ENCODE data around the gene FAM170B.

Gene FAM170B

DNA sequence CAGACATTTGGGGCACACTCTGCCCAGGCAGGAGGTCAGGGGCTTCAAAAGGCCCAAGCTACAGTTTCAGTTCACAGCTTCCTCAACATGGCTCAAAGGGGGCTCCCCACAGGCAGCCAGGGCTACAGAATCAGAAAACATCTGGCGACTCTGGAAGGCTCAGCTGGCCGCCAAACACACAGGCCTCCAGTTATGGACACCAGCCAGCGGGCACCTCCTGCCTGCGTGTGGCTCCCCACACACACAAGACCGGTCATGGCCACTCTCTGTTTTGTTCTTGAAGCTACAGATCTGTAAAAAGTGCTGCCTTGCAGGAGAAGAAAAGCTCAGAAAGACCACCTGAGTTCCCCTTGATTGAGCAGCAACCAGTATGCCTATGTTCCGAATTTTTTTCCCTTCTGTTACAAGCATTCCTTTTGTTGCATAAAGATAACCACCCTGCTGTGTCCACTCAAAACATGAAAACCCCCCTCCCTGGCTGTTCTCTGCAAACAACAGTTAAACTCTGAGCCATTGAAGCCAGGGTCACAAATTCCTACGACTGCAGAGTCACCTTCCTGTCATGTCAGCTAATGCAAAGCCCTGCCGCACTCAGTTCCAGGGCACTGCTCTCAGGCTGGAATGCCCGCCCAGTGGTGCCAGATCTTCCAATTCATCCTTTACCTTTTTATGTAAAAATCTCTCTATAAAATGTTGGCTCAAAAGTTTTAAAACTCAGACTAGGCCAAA lies 52.1 kb downstream of the FAM170B start:
- no peak for DNase-seq (ENCODE audit: low read depth, low spot score)
- Histone ChIP-seq H3K9ac (ENCODE audit: insufficient read length) (no peak overlapping the region), H3K4me3 (no peak overlapping the region), H3K36me3 (ENCODE audit: insufficient read depth, low read length) (no peaks in the 10 kb centered on the region), H3K9me3 (ENCODE audit: low read depth, low read length) (no peaks in the 10 kb centered on the region), H3K27ac (no peak overlapping the region)
- TF ChIP-seq POLR2AphosphoS5 (IDR thresholded peaks at IDR 0.05; ENCODE audit: borderline replicate concordance, low read depth, low read length) (no peak), FOXP2 (optimal IDR thresholded peaks at IDR 0.05; ENCODE audit: control extremely low read depth, extremely low read length, insufficient read depth) (no peak), EZH2 (IDR thresholded peaks at IDR 0.05) (no peak)
